GM18858 (cell line): ENCODE measurements around the gene FBLN1.
"Not testable (repeated sequence)": the region's sequence is repeated elsewhere in the genome, so short reads cannot be mapped to it uniquely, and the experiment has no call there.

ENCODE experiments used
- ATAC-seq: cut with Tn5 transposase; IDR thresholded peaks from one replicate; pipeline ENCODE4 v1.9.1; 2021; ENCODE audit not compliant: unreplicated experiment

Gene FBLN1

GRCh38 chr22:45602004-45602733 is 99.5 kb downstream of the FBLN1 start:
- no peak for ATAC-seq

GRCh38 chr22:45602824-45603595 is 100.3 kb downstream of the FBLN1 start:
- no peak for ATAC-seq

GRCh38 chr22:45603619-45604018 is 100.9 kb downstream of the FBLN1 start:
- ATAC-seq, result no peak

GRCh38 chr22:45608045-45608444 is 105.4 kb downstream of the FBLN1 start:
- not testable (repeated sequence) for ATAC-seq

GRCh38 chr22:45608763-45609180 is 106.1 kb downstream of the FBLN1 start:
- no peak for ATAC-seq

- ATAC-seq, result no peak
Measured at GRCh38 chr22:45612451-45612901, 109.8 kb downstream of the FBLN1 start.

GRCh38 chr22:45612940-45613339 is 110.3 kb downstream of the FBLN1 start:
- ATAC-seq, result no peak

- no peak for ATAC-seq
Measured at GRCh38 chr22:45615364-45615763, 112.7 kb downstream of the FBLN1 start.

- ATAC-seq, result no peak
Measured at GRCh38 chr22:45616432-45616831, 113.7 kb downstream of the FBLN1 start.

- ATAC-seq, result no peak
Measured at GRCh38 chr22:45617948-45618347, 115.3 kb downstream of the FBLN1 start.

GRCh38 chr22:45620706-45621105 is 118.0 kb downstream of the FBLN1 start:
- no peak for ATAC-seq

GRCh38 chr22:45621836-45622600 is 119.3 kb downstream of the FBLN1 start:
- no peak for ATAC-seq

- ATAC-seq, result not testable (repeated sequence)
Measured at GRCh38 chr22:45623464-45624145, 120.9 kb downstream of the FBLN1 start.

GRCh38 chr22:45626198-45626651 is 123.5 kb downstream of the FBLN1 start:
- no peak for ATAC-seq

GRCh38 chr22:45627489-45628233 is 125.0 kb downstream of the FBLN1 start:
- ATAC-seq, result no peak

- no peak for ATAC-seq
Measured at GRCh38 chr22:45628515-45628914, 125.8 kb downstream of the FBLN1 start.

- no peak for ATAC-seq
Measured at GRCh38 chr22:45629469-45630089, 126.9 kb downstream of the FBLN1 start.

- no peak for ATAC-seq
Measured at GRCh38 chr22:45630436-45630835, 127.8 kb downstream of the FBLN1 start.

- ATAC-seq, result no peak
Measured at GRCh38 chr22:45631140-45631840, 128.6 kb downstream of the FBLN1 start.
